ENCODE data around the gene HIPK2. TPM values are rescaled to one million over a fixed set of nuclear protein-coding genes. Genes with fewer than 3 reads are reported as not detected.

HIPK2 gene
- total and polyA plus RNA-seq, 2 of the 4 experiments (the other 2 are of a cell fraction) = 22.0 to 27.1 TPM

GRCh38 chr7:139594090-139594489, 183.7 kb downstream of the HIPK2 start:
- H2AFZ ChIP-seq (replicated peaks; ENCODE audit: low read length, poor library complexity) = no peak overlapping the region
- DNase-seq (no peak), ATAC-seq (ENCODE audit: low read depth) (no peak)
- no peak overlapping the region for H2BK15ac ChIP-seq (ENCODE audit: low read depth, low read length)
- CTCF ChIA-PET = interaction anchor here (1.4 kb wide), 1 partner anchor 8 kb away, joined by 7 read pairs; no protein-coding TSS in a partner anchor
- no peak overlapping the region for H3K9ac ChIP-seq (ENCODE audit: low read depth, low read length)
- peaks cover 11% of the 10 kb centered on the region for H3K9me1 ChIP-seq (ENCODE audit: insufficient read depth, low read length)
- H3K27me3 ChIP-seq (ENCODE audit: control insufficient read depth, insufficient read depth, low read length) = no peaks in the 10 kb centered on the region
- no peak overlapping the region for H4K91ac ChIP-seq (ENCODE audit: insufficient read depth, low read depth, low read length)
- H3K4ac ChIP-seq (ENCODE audit: low read depth, low read length) = no peak overlapping the region
- H3K14ac ChIP-seq (replicated peaks; ENCODE audit: low read depth, low read length) = no peak overlapping the region
- intact Hi-C loops (cut with micrococcal nuclease) = no loop called here
- H4K5ac ChIP-seq (ENCODE audit: low read depth, low read length) = no peak overlapping the region
- no peak overlapping the region for H4K8ac ChIP-seq (ENCODE audit: low read depth in 2 of 2, low read length in 2 of 2)
- no peak overlapping the region for H2BK120ac ChIP-seq (ENCODE audit: low read depth, low read length)
- no peak overlapping the region for H3K27ac ChIP-seq (ENCODE audit: insufficient read depth, low read length)
- H3K56ac ChIP-seq (ENCODE audit: extremely low read depth, insufficient read depth, low read length) = no peak overlapping the region
- H3K9me3 ChIP-seq (ENCODE audit: control insufficient read depth, insufficient read depth, low read length) = no peaks in the 10 kb centered on the region
- TF ChIP-seq MAZ (IDR thresholded peaks at IDR 0.05; ENCODE audit: borderline replicate concordance, low read depth, low read length) (no peak), FOS (IDR thresholded peaks at IDR 0.05; ENCODE audit: low read depth, low read length) (no peak)
- BruUV-seq (replicated peaks) = no TSS peak
- no peak overlapping the region for H2BK20ac ChIP-seq (ENCODE audit: low read depth, low read length)
- H2BK5ac ChIP-seq (ENCODE audit: low read depth, low read length, poor library complexity, severe bottlenecking) = no peak overlapping the region
- peaks cover 70% of the 10 kb centered on the region for H3K36me3 ChIP-seq (ENCODE audit: control insufficient read depth, insufficient read depth, low read length)
- POLR2A ChIA-PET (ENCODE audit: unreplicated experiment) = no interaction called here
- H3K23ac ChIP-seq (ENCODE audit: low read depth, low read length) = no peak overlapping the region
- H3K4me2 ChIP-seq (ENCODE audit: low read depth, low read length) = no peak overlapping the region
- no peak overlapping the region for H3K18ac ChIP-seq (ENCODE audit: low read depth, low read length)
- no CpG with 5 or more reads among the region's 2 CpGs for WGBS, 2 experiments (ENCODE audit: extremely low coverage in 2 of 2, insufficient read length in 1 of 2)
- no peak overlapping the region for H3K4me3 ChIP-seq (ENCODE audit: insufficient read depth, low read depth, low read length)
- dilution Hi-C loops (cut with HindIII; ENCODE audit: low sequenced_read_pairs, unreplicated experiment) = no loop called here
- no peak overlapping the region for H2AK5ac ChIP-seq (ENCODE audit: low read depth, low read length)
- H2AK9ac ChIP-seq (replicated peaks; ENCODE audit: low read depth, low read length, poor library complexity) = no peak overlapping the region
- peaks cover 0 to 22% of the 10 kb centered on the region in 2 experiments; a peak in 3 of 4 replicates for H3K79me1 ChIP-seq (ENCODE audit: low read depth in 1 of 2, low read length in 2 of 2)
- H3K4me1 ChIP-seq (ENCODE audit: control insufficient read depth, insufficient read depth, low read length) = peaks cover 2% of the 10 kb centered on the region; the same call in 1 of the 2 replicates
- in situ Hi-C loops (cut with MboI; ENCODE audit: low sequenced_read_pairs) = no loop called here
- peaks cover 11% of the 10 kb centered on the region; the same call in 1 of the 2 replicates for H4K20me1 ChIP-seq (ENCODE audit: insufficient read depth, low read length)

Measured in IMR-90 (cell line).